ENCODE measurements around the gene PA2G4. TPM values are rescaled to one million over a fixed set of nuclear protein-coding genes. Genes with fewer than 3 reads are reported as not detected.

The PA2G4 gene
- total and polyA plus RNA-seq, 2 donors (not counting 3 experiments of a cell fraction or from before 2014, with no cell fraction given): 121 to 188 TPM

- Histone ChIP-seq H3K4me1 (ENCODE audit: control insufficient read depth, extremely low read depth, insufficient read depth, low read length) (peaks cover 28% of the 10 kb centered on the region), H4K20me1 (replicated peaks; ENCODE audit: control insufficient read depth, extremely low read depth, insufficient read depth, low read length) (no peaks in the 10 kb centered on the region), H3K4me3 (replicated peaks in 1 of 3; ENCODE audit: insufficient read depth in 1 of 3, low read depth in 1 of 3, low read length in 3 of 3) (no peak overlapping the region), H3K27me3 (ENCODE audit: control insufficient read depth in 2 of 2, insufficient read depth in 2 of 2, low read length in 2 of 2) (no peaks in the 10 kb centered on the region), H3K9ac (replicated peaks; ENCODE audit: extremely low read depth, insufficient read depth, low read length) (no peak overlapping the region), H3K9me1 (replicated peaks; ENCODE audit: control insufficient read depth, extremely low read depth, insufficient read depth, low read length) (no peaks in the 10 kb centered on the region), H3K27ac (ENCODE audit: insufficient read depth, low read depth, low read length) (no peak overlapping the region), H3K4me2 (ENCODE audit: insufficient read depth, low read length) (no peak overlapping the region), H3K79me2 (ENCODE audit: control insufficient read depth, insufficient read depth, low read length) (no peaks in the 10 kb centered on the region), H2AFZ (ENCODE audit: low read depth, low read length) (no peak overlapping the region), H3K36me3 (ENCODE audit: control insufficient read depth in 2 of 2, extremely low read depth in 1 of 2, insufficient read depth in 2 of 2, low read length in 2 of 2) (peaks cover 21 to 41% of the 10 kb centered on the region in 2 experiments), H3K9me3 (replicated peaks; ENCODE audit: control insufficient read depth, insufficient read depth, low read length) (no peaks in the 10 kb centered on the region)
- intact Hi-C loops (cut with micrococcal nuclease): no loop called here
- TF ChIP-seq JUN (IDR thresholded peaks at IDR 0.05; ENCODE audit: borderline replicate concordance, insufficient read depth, insufficient read length, low read depth) (no peak), MYC (IDR thresholded peaks at IDR 0.05; ENCODE audit: low read depth, low read length) (no peak)
- FAIRE-seq (no peak), DNase-seq (ENCODE audit: low read depth, low spot score) (no peak)
- dilution Hi-C loops (cut with MboI; ENCODE audit: extremely low pct_ligation_motif_present, low sequenced_read_pairs): no loop called here
- BruUV-seq (replicated peaks): no TSS peak
- ChIA-PET CTCF (interaction anchor here (1.5 to 5.3 kb wide), 2 partner anchors 15 to 47 kb away, joined by 4 to 30 read pairs; partner anchors contain the start of genes ESYT1 and SMARCC2), POLR2A (interaction anchor here (0.5 to 1.8 kb wide), 3 partner anchors 14 to 27 kb away, joined by 3 to 7 read pairs (median 5); partner anchors contain the start of gene ESYT1)
Observed at GRCh38 chr12:56141946-56142784, 37.8 kb downstream of the PA2G4 start.

DNA sequence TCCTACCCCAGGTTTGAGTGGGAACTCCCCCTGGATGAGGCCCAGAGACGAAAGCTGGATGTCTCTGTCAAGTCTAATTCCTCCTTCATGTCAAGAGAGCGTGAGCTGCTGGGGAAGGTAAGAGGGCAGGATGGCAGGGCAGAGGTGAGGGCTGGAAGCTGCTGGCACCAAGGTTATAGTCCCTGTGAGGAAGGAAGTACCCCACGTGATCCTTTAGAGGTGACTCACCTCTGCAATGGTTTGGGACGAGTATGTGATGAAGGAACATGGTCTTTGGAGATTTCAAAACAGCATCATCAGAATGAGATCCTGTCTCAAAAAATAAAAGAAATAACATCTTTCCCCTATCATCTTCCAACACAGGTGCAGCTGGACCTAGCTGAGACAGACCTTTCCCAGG lies 38.9 kb downstream of the PA2G4 start:
- no peak overlapping the region for H3K9ac ChIP-seq (replicated peaks; ENCODE audit: extremely low read depth, insufficient read depth, low read length)
- H3K27ac ChIP-seq (ENCODE audit: insufficient read depth, low read depth, low read length): peak overlapping the region; percentile 27
- no TSS peak for BruUV-seq (replicated peaks)
- H4K20me1 ChIP-seq (replicated peaks; ENCODE audit: control insufficient read depth, extremely low read depth, insufficient read depth, low read length): no peaks in the 10 kb centered on the region
- ChIA-PET POLR2A (interaction anchor here (1.5 to 2.2 kb wide), 3 partner anchors 15 to 19 kb away, joined by 7 to 15 read pairs (median 13); partner anchors contain the start of genes ESYT1 and MYL6), CTCF (interaction anchor here (1.1 to 5.3 kb wide), 5 partner anchors 9 to 47 kb away, joined by 3 to 30 read pairs (median 5); partner anchors contain the start of genes ESYT1, MYL6B, SMARCC2 and ZC3H10)
- H3K4me1 ChIP-seq (ENCODE audit: control insufficient read depth, extremely low read depth, insufficient read depth, low read length): peaks cover 29% of the 10 kb centered on the region
- intact Hi-C loops (cut with micrococcal nuclease) (no loop called here), dilution Hi-C loops (cut with MboI; ENCODE audit: extremely low pct_ligation_motif_present, low sequenced_read_pairs) (no loop called here)
- DNase-seq (ENCODE audit: low read depth, low spot score): no peak
- no peaks in the 10 kb centered on the region for H3K27me3 ChIP-seq (ENCODE audit: control insufficient read depth in 2 of 2, insufficient read depth in 2 of 2, low read length in 2 of 2)
- H3K36me3 ChIP-seq (ENCODE audit: control insufficient read depth in 2 of 2, extremely low read depth in 1 of 2, insufficient read depth in 2 of 2, low read length in 2 of 2): peaks cover 15 to 32% of the 10 kb centered on the region in 2 experiments
- TF ChIP-seq FOS (IDR thresholded peaks at IDR 0.05; ENCODE audit: borderline replicate concordance, insufficient read depth, low read length) (peak; percentile 56), POLR2AphosphoS5 (IDR thresholded peaks at IDR 0.05; ENCODE audit: insufficient read depth, low read depth, low read length) (no peak), JUN (IDR thresholded peaks at IDR 0.05; ENCODE audit: borderline replicate concordance, insufficient read depth, insufficient read length, low read depth) (peak; percentile 28)
- FAIRE-seq: peak; percentile 55
- H3K4me3 ChIP-seq (replicated peaks in 1 of 3; ENCODE audit: insufficient read depth in 1 of 3, low read depth in 1 of 3, low read length in 3 of 3): no peak overlapping the region
- H3K9me1 ChIP-seq (replicated peaks; ENCODE audit: control insufficient read depth, extremely low read depth, insufficient read depth, low read length): no peaks in the 10 kb centered on the region
- H2AFZ ChIP-seq (ENCODE audit: low read depth, low read length): no peak overlapping the region
- no peaks in the 10 kb centered on the region for H3K9me3 ChIP-seq (replicated peaks; ENCODE audit: control insufficient read depth, insufficient read depth, low read length)
- peak overlapping the region; percentile 3 for H3K4me2 ChIP-seq (ENCODE audit: insufficient read depth, low read length)
- H3K79me2 ChIP-seq (ENCODE audit: control insufficient read depth, insufficient read depth, low read length): no peaks in the 10 kb centered on the region
